Activated naive CD4-positive, alpha-beta T cell treated with anti-CD3 and anti-CD28 coated beads, Interleukin-2, amount 50 U/mL, for 16 hours (primary cell): Measurements from ENCODE around the gene LPCAT3.

Experiments used
- DNase-seq: peaks from one replicate; pipeline ENCODE4 v3.0.0-alpha.2; 2020

The LPCAT3 gene

GRCh38 chr12:6935371-6936193 lies 82.7 kb downstream of the LPCAT3 start:
- no peak for DNase-seq

DNA sequence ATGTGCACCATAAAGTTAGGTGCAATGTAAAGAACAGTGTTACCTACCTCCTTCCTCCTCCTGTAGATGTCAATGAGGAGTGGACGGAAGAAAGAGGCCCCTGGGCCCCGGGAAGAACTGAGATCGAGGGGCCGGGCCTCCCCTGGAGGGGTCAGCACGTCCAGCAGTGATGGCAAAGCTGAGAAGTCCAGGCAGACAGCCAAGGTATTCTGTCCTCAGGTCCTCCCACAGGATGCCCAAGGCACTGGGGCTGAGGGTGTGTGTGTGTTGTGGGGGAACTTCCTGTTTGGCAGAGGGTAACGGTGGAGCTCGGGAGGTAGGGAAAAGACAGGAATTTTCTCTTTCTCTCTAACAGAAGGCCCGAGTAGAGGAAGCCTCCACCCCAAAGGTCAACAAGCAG lies 84.2 kb downstream of the LPCAT3 start:
- no peak for DNase-seq

DNA sequence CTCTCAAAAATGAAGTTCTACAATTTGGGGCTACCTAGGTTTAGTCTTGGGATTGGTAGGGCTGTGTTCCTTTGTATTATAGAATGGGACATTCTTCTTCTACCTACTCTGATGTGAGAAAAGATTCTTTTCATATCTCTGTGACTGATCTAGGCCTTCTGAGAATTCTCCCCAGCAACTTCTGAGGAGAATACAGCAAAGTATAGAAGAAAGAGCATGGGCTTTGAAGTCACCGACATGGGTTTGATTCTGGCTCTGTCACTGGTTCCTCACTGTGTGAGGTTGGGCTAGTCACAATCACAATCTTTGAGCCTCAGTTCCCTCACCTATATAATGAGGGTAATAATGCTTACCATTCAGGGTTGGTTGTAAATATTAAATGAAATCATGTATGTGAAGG lies 85.5 kb downstream of the LPCAT3 start:
- DNase-seq = no peak

GRCh38 chr12:6929466-6930452 lies 88.5 kb downstream of the LPCAT3 start:
- no peak for DNase-seq

DNA sequence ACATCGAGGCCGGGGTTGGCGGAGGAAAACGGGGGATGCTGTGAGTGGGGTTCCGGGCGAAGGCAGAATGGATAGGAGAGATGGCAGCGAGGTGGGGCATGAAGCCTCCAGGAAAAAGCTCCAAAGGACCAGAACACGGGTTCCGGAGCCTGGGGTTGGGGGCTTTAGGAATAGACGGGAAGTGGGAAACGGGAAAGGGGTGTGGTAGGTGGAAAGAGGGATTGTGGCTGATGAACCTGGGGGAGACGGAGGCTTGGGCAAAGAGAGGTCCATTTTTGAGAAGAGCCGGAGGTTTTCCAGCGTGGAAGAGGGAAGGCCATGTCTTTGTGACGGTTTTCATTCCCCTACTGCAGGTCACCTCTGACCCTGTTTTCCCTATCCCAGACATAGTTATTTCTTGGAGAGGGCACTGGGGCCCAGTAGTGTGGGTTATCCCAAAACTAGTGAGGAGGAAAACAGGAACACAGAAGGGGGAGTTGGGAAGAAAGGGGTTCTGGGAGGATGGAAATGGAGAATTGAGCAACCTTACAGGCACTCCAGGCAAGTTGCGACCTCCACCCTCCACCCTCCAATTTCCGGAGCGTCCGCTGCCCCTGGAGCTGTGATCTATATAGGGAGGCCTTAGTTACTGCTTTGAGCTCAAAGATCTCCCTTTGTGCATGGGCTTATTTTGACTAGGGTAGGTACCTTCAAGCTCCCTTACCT lies 89.4 kb downstream of the LPCAT3 start:
- DNase-seq = no peak

DNA sequence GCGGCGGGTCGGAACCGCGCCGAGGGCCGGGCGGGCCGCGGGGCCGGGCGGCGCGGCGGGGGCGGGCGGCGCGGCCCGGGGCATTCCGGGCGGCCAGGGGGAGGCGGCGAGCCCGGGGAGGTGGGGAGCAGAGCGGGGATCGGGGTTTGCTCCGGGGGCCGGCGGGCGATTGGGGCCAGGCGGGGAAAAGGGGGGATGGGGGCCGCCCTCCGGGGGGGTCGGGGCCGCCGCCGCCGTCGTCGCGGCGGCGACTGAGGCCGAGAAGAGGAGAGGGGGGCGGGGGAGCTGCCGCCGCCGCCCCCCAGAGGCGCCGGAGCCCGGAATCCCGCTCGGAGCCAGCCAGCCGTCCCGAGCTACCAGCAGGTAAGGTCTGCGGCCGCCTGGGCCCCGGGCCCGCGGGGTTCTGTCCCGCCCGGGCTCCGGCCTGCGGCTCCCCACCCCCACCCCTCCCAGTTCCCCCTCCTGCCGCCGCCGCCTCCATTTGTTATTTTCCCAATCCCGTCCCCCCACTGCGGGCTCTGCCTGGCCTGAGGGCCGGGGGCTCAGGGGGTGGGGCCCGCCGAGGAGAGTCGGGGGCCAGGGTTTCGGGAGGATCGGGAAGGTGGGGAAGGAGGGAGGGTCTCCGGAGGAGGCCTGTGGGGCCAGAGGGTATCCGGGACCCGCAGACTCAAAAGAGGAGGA lies 90.1 kb downstream of the LPCAT3 start:
- no peak for DNase-seq

GRCh38 chr12:6927379-6928021 lies 90.8 kb downstream of the LPCAT3 start, which contains the start of gene ATN1:
Gene ATN1 (plus strand): TSS chr12:6927959. CDS start chr12:6934002, 6,043 bp downstream.
- peak; percentile 59 for DNase-seq
